Sigmoid colon (tissue), 4 donors: ENCODE results near the gene ADH4.

Experiments used
- EP300 ChIP-seq, 4 donors: sonication (generic); formaldehyde crosslinking; IDR thresholded peaks; one replicate each; pipeline ENCODE4 v1.6.1; 2017; ENCODE audit warnings: antibody characterized with exemption in 4 of 4
- TF ChIP-seq, protein P1 (sequence below), 4 experiments: fragments of 450-650 bp in 3 of 4; fragments of 200-600 bp in 1 of 4; IDR thresholded peaks; one replicate each; pipeline ENCODE4 v1.5.1; 2016 to 2019; ENCODE audit warnings: antibody characterized with exemption in 4 of 4, mild to moderate bottlenecking in 3 of 4, moderate library complexity in 2 of 4

DNA sequence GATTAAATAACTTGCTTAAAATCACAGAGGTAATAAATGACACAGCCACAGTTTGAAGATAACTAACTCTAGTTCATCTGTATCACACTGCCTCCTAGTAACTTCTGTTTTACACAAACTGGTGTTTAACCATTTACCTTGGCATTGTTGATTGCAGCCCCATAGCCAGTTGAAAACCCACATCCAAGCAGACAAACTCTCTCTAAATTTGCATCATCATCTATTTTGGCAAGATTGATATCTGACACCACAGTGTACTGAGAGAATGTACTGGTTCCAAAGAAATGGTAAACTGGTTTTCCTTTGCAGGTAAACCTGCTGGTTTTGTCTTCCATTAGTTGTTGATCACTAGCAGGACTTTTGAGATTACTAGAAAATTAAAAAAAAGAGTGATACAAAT is 7.8 kb downstream of the ADH4 start:
- TF ChIP-seq, protein P1, sequence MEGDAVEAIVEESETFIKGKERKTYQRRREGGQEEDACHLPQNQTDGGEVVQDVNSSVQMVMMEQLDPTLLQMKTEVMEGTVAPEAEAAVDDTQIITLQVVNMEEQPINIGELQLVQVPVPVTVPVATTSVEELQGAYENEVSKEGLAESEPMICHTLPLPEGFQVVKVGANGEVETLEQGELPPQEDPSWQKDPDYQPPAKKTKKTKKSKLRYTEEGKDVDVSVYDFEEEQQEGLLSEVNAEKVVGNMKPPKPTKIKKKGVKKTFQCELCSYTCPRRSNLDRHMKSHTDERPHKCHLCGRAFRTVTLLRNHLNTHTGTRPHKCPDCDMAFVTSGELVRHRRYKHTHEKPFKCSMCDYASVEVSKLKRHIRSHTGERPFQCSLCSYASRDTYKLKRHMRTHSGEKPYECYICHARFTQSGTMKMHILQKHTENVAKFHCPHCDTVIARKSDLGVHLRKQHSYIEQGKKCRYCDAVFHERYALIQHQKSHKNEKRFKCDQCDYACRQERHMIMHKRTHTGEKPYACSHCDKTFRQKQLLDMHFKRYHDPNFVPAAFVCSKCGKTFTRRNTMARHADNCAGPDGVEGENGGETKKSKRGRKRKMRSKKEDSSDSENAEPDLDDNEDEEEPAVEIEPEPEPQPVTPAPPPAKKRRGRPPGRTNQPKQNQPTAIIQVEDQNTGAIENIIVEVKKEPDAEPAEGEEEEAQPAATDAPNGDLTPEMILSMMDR (IDR thresholded peaks at IDR 0.05): no peak
- TF ChIP-seq EP300 (IDR thresholded peaks at IDR 0.05): no peak
